HEK293T (cell line): ENCODE data around the gene USP15.

ENCODE experiments used
- ARNT ChIP-seq: fragments of 450-650 bp; IDR thresholded peaks from 2 replicates; pipeline ENCODE4 v1.6.1; 2017; ENCODE audit warnings: mild to moderate bottlenecking
- BHLHE40 ChIP-seq: fragments of 450-650 bp; IDR thresholded peaks from 2 replicates; pipeline ENCODE4 v1.6.1; 2016; ENCODE audit warnings: mild to moderate bottlenecking, moderate library complexity, borderline replicate concordance
- CTBP1 ChIP-seq: fragments of 450-650 bp; IDR thresholded peaks from 2 replicates; pipeline ENCODE4 v1.6.1; 2016; ENCODE audit warnings: borderline replicate concordance
- ELF4 ChIP-seq: fragments of 450-650 bp; IDR thresholded peaks from 2 replicates; pipeline ENCODE4 v1.6.1; 2017; ENCODE audit warnings: antibody characterized with exemption
- FOXA1 ChIP-seq: fragments of 450-650 bp; IDR thresholded peaks from 2 replicates; pipeline ENCODE4 v1.6.1; 2016; ENCODE audit warnings: mild to moderate bottlenecking
- FOXK2 ChIP-seq: fragments of 450-650 bp; IDR thresholded peaks from 2 replicates; pipeline ENCODE4 v1.6.1; 2016; ENCODE audit warnings: mild to moderate bottlenecking
- FOXM1 ChIP-seq: fragments of 450-650 bp; IDR thresholded peaks from 2 replicates; pipeline ENCODE4 v1.6.1; 2017; ENCODE audit warnings: mild to moderate bottlenecking, borderline replicate concordance
- NFRKB ChIP-seq: fragments of 450-650 bp; IDR thresholded peaks from 2 replicates; pipeline ENCODE4 v1.6.1; 2016; ENCODE audit warnings: mild to moderate bottlenecking, moderate library complexity
- PKNOX1 ChIP-seq: fragments of 450-650 bp; IDR thresholded peaks from 2 replicates; pipeline ENCODE4 v1.6.1; 2016
- SP1 ChIP-seq: fragments of 450-650 bp; IDR thresholded peaks from 2 replicates; pipeline ENCODE4 v1.6.1; 2017
- SUZ12 ChIP-seq: fragments of 450-650 bp; IDR thresholded peaks from 2 replicates; pipeline ENCODE4 v1.6.1; 2016; ENCODE audit warnings: mild to moderate bottlenecking
- TARDBP ChIP-seq: fragments of 450-650 bp; IDR thresholded peaks from 2 replicates; pipeline ENCODE4 v1.6.1; 2016
- ZNF384 ChIP-seq: fragments of 450-650 bp; IDR thresholded peaks from 2 replicates; pipeline ENCODE4 v1.6.1; 2016

DNA sequence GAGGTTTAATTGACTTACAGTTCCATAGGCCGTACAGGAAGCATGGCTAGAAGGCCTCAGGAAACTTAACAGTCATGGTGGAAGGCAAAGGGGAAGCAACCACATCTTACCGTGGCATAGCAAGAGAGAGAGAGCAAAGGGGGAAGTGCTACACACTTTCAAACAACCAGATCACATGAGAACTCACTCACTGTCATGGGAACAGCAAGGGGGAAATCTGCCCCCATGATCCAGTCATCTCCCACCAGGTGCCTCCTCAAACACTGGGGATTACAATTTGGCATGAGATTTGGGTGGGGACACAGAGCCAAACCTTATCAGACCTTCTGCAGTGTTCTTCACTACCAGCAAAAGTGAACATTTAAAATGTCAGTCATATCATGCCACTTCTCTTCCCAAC, 58.9 kb downstream of the USP15 start:
- no peak for TF ChIP-seq FOXM1
- TF ChIP-seq FOXK2: no peak
- no peak for TF ChIP-seq SUZ12
- no peak for TF ChIP-seq BHLHE40
- TF ChIP-seq NFRKB: no peak
- TF ChIP-seq FOXA1: no peak
- TF ChIP-seq PKNOX1: no peak
- no peak for TF ChIP-seq TARDBP
- TF ChIP-seq SP1: no peak
- TF ChIP-seq ELF4: no peak
- TF ChIP-seq ZNF384: no peak
- no peak for TF ChIP-seq ARNT
- TF ChIP-seq CTBP1: no peak
